ENCODE data around the gene CMTM7. TPM values are rescaled to one million over a fixed set of nuclear protein-coding genes. Genes with fewer than 3 reads are reported as not detected.

CMTM7 gene
- total and polyA plus RNA-seq, 10 of the 15 experiments (the other 5 are each of a cell fraction or from before 2014, with no cell fraction given): 3.7 to 36.4 (median 14.7) TPM

- TF ChIP-seq, protein P1, sequence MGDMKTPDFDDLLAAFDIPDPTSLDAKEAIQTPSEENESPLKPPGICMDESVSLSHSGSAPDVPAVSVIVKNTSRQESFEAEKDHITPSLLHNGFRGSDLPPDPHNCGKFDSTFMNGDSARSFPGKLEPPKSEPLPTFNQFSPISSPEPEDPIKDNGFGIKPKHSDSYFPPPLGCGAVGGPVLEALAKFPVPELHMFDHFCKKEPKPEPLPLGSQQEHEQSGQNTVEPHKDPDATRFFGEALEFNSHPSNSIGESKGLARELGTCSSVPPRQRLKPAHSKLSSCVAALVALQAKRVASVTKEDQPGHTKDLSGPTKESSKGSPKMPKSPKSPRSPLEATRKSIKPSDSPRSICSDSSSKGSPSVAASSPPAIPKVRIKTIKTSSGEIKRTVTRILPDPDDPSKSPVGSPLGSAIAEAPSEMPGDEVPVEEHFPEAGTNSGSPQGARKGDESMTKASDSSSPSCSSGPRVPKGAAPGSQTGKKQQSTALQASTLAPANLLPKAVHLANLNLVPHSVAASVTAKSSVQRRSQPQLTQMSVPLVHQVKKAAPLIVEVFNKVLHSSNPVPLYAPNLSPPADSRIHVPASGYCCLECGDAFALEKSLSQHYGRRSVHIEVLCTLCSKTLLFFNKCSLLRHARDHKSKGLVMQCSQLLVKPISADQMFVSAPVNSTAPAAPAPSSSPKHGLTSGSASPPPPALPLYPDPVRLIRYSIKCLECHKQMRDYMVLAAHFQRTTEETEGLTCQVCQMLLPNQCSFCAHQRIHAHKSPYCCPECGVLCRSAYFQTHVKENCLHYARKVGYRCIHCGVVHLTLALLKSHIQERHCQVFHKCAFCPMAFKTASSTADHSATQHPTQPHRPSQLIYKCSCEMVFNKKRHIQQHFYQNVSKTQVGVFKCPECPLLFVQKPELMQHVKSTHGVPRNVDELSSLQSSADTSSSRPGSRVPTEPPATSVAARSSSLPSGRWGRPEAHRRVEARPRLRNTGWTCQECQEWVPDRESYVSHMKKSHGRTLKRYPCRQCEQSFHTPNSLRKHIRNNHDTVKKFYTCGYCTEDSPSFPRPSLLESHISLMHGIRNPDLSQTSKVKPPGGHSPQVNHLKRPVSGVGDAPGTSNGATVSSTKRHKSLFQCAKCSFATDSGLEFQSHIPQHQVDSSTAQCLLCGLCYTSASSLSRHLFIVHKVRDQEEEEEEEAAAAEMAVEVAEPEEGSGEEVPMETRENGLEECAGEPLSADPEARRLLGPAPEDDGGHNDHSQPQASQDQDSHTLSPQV (IDR thresholded peaks at IDR 0.05): no peak
- no peak for TF ChIP-seq ZNF207 (IDR thresholded peaks at IDR 0.05; ENCODE audit: borderline replicate concordance)
- TF ChIP-seq SRF (IDR thresholded peaks at IDR 0.05; ENCODE audit: low read depth in 2 of 2, low read length in 2 of 2): no peak
- TF ChIP-seq, protein P2, sequence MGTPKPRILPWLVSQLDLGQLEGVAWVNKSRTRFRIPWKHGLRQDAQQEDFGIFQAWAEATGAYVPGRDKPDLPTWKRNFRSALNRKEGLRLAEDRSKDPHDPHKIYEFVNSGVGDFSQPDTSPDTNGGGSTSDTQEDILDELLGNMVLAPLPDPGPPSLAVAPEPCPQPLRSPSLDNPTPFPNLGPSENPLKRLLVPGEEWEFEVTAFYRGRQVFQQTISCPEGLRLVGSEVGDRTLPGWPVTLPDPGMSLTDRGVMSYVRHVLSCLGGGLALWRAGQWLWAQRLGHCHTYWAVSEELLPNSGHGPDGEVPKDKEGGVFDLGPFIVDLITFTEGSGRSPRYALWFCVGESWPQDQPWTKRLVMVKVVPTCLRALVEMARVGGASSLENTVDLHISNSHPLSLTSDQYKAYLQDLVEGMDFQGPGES (IDR thresholded peaks at IDR 0.05): no peak
- TF ChIP-seq BCLAF1 (IDR thresholded peaks at IDR 0.05): no peak
- TF ChIP-seq CEBPB (IDR thresholded peaks at IDR 0.05; ENCODE audit: borderline replicate concordance in 1 of 2, low read depth in 2 of 2, low read length in 2 of 2): no peak
- no peak for TF ChIP-seq SREBF2 (IDR thresholded peaks at IDR 0.05; ENCODE audit: low read length)
- TF ChIP-seq NR2C2 (IDR thresholded peaks at IDR 0.05; ENCODE audit: borderline replicate concordance, control insufficient read depth, insufficient read length, low read depth): no peak
- TF ChIP-seq, protein P3, sequence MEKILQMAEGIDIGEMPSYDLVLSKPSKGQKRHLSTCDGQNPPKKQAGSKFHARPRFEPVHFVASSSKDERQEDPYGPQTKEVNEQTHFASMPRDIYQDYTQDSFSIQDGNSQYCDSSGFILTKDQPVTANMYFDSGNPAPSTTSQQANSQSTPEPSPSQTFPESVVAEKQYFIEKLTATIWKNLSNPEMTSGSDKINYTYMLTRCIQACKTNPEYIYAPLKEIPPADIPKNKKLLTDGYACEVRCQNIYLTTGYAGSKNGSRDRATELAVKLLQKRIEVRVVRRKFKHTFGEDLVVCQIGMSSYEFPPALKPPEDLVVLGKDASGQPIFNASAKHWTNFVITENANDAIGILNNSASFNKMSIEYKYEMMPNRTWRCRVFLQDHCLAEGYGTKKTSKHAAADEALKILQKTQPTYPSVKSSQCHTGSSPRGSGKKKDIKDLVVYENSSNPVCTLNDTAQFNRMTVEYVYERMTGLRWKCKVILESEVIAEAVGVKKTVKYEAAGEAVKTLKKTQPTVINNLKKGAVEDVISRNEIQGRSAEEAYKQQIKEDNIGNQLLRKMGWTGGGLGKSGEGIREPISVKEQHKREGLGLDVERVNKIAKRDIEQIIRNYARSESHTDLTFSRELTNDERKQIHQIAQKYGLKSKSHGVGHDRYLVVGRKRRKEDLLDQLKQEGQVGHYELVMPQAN (conservative IDR thresholded peaks at IDR 0.05): no peak
- no peak for TF ChIP-seq TBL1XR1 (IDR thresholded peaks at IDR 0.05; ENCODE audit: low read depth, low read length)
- TF ChIP-seq HCFC1 (IDR thresholded peaks at IDR 0.05; ENCODE audit: low read length): no peak
- TF ChIP-seq STAT1 (conservative IDR thresholded peaks at IDR 0.05): no peak
- TF ChIP-seq RUNX3 (IDR thresholded peaks at IDR 0.05; ENCODE audit: low read length): peak; percentile 29; the same call in 1 of the 2 replicates
- no peak for TF ChIP-seq FOXM1 (IDR thresholded peaks at IDR 0.05; ENCODE audit: low read depth, low read length)
- TF ChIP-seq CTCF (IDR thresholded peaks at IDR 0.05 in 2 of 3, conservative IDR thresholded peaks at IDR 0.05 in 1 of 3; ENCODE audit: control insufficient read depth in 2 of 3, extremely low read depth in 1 of 3, insufficient read depth in 1 of 3, low read depth in 3 of 3, low read length in 3 of 3): peak; percentile 55 to 60 (median 59); a peak in 5 of 6 replicates
- TF ChIP-seq NBN (IDR thresholded peaks at IDR 0.05): 0 out of 2 replicates have a peak, but pooled peaks have one; percentile 18
Observed at GRCh38 chr3:32374788-32375595, 16.7 kb upstream of the CMTM7 start (continued).
